HL-60/S4 treated with phorbol 12-myristate 13-acetate at 8.2 ng/mL for 4 days and 3 days (cell line): Measurements from ENCODE around the gene ZNF701.
"Not testable (repeated sequence)": the region's sequence is repeated elsewhere in the genome, so short reads cannot be mapped to it uniquely, and the experiment has no call there.

Experiments used
- in situ Hi-C: fragments of 300-500 bp; cut with MboI; formaldehyde crosslinking; loops from 2 replicates; pipeline ENCODE4 v1.15.0; 2022; ENCODE audit warnings: low sequenced_read_pairs

Gene ZNF701

DNA sequence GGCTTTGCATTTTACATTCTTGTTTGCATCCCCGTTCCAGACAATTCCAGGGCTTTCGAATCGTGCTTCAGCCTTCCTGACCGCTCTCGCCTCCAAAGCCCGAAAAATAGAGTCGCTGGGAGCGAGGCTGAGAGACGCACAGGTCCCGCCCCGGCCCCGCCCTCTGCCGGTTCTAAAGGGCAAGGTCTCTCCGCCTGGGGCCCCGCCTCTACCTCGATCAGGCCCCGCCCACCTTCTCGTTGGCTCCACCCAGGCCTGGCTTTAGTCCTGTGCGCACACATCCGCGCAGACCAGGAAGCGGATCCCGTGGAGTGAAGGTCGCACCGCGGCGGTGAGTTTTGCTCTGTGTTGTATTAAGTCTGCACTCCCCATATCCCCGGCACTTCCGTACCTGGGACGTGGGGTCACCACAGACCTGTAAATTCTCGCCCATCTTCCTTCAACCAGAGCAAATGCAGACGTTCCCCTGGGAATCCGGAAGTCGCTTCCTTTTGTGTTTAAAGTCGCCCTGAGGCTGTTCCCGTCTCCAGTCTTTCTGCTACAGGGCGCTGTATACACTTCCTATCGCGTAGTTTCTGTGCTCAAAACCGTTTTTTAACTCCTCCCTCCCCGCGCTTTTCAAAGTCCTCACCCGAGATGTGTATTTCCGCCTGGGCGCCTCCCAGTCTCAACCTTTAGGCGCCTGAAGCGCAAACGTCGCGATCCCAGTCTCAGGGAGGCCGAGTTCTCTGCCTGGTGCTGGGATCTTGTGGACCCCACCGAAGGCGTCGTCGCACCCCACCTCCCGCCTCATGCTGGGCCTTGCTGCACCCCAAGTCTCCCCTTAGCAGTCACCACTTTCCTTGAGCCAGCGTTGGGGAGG, at the start of gene ZNF701:
Gene ZNF701, plus strand, starts transcription at position 288 of the 862 bp plus-strand sequence. CDS start 3,861 bp downstream, outside the sequence.
- in situ Hi-C loops, result no loop called here

DNA sequence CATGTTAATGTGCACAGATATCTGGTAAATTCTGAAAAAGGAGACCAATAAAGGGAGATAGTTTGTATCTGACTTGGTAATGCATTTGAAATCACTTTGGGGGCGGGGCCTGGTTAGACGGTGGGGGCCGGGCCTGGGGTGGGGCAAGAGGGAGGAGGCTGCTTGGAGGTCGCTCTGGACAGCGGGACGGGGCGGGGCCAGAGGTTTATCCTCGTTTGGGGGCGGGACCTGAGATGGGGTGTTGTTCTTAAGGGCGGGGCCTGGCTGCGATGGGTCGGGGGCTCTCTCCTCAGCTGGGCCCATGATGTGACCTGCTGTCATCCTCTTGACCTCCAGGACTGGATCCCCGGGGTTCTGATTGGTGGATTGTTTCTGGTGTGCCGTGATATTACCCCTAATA, 47.5 kb upstream of the ZNF701 start:
- in situ Hi-C loops, result no loop called here

DNA sequence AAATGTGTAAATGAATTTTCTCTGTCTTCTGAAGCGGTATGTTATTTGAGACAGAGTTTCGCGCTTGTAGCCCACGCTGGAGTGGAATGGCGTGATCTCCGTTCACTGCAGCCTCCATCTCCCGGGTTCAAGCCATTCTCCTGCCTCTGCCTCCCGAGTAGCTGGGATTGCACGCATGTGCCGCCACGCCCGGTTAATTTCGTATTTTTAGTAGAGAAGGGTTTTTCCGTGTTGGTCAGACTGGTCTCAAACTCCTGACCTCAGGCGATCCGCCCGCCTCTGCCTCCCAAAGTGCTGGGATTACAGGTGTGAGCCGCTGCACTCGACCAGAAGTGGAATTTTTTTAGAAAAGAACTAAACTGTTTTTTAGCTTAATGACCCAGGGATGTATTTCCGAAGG, 46.0 kb upstream of the ZNF701 start:
- in situ Hi-C loops, result no loop called here

- in situ Hi-C loops, result no loop called here
These were observed 42.7 kb upstream of the ZNF701 start, which contains the start of gene ZNF808 for GRCh38 chr19:52527134-52527955. Gene ZNF808, plus strand, starts transcription at chr19:52527668. Its CDS starts 15,617 bp downstream, at chr19:52543285.

DNA sequence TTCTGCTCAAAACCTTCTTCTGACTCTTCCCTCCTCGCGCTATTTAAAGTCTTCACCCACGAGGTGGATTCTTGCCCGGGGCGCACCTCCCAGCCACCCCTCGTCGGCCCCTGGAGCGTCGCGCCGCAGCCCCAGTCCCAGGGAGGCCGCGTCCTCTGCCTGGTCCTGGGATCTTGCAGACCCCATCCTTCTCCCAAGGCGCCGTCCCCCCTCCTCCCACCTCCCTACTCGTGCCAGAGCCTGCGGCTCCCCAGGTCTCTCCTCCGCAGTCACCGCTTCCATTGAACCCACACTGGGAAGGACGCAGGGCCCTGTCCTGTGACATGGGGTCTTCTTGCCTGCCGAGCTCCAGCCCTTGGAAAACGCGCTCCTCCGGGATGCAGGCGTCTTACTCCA, 42.1 kb upstream of the ZNF701 start:
- in situ Hi-C loops, result no loop called here

GRCh38 chr19:52532480-52532879, 37.6 kb upstream of the ZNF701 start:
- in situ Hi-C loops, result no loop called here

DNA sequence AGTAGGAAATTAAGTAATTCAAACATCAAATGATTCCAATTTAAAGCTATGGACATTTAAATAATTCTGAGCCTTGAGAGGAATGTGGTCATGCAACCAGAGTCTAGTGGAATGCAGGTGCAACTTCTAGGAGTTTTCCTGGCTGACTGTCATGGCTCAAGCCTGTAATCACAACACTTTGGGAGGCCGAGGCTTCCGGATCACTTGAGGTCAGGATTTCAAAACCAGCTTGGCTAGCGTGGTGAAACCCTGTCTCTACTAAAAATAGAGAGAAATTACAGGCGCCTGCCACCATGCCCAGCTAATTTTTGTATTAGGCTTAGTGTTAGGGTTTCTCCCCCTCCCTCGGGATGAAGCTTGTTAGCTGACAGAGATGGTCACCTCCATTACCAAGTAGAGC, 36.2 kb upstream of the ZNF701 start:
- in situ Hi-C loops, result no loop called here

DNA sequence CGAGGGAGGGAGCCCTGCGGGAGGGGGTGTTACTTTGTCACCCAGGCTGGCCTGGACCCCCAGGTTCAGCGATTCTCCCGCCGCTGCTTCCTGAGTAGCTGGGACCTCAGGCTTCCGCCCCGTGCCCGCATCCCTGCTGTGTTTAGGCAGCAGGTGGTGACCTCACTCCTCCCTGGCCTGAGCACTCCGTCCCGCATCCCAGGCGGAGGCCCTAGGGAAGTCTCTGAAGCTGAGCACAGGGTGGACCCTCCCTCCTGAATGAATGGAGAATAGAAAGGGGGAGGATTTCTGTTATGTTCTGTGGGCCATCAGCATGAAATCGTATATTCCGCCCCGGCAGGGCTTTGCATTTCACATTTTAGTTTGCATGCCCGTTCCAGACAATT, 34.7 kb upstream of the ZNF701 start:
- in situ Hi-C loops, result not testable (repeated sequence)

DNA sequence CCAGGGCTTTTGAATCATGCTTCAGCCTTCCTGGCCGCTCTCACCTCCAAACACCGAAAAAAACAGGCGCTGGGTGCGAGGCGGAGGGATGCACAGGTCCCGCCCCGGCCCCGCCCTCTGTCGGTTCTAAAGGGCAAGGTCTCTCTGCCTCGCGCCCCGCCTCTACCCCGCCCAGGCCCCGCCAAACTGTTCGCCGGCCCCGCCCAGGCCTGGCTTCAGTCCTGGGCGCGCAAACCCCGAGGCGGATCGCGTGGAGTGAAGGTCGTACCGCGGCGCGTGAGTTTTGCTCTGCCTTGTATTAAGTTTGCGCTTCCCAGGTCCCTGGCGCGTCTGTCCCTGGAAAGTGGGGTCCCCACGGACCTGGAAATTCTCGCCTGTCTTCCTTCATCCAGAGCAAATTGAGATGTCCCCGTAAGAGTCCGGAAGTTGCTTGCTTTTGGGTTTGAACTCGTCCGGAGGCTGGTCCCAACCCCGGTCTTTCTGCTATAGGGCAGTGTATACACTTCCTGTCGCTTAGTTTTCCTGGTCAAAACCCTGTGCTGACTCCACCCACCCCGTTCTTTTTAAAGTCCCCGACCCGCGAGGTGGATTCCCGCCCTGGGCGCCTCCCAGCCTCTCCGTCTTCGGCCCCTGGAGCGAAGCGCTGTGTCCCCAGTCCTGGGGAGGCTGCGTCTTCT, 34.2 kb upstream of the ZNF701 start:
- in situ Hi-C loops, result no loop called here

DNA sequence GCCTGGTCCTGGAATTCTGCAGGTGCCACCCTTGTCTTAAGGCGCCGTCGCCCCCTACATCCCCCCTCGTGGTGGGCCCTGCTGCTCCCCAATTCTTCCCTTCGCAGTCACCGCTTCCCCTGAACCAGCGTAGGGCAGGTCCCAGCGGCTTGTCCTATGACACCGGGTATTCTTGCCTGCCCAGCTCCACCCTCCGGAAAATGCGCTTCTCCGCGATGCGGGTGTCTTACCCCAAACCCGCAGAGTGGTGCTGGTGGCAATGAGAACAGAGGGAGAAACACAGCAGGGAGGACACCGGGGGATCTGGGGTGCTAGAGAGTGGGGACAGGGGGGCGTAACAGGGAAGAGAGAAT, 33.7 kb upstream of the ZNF701 start:
- in situ Hi-C loops, result no loop called here

DNA sequence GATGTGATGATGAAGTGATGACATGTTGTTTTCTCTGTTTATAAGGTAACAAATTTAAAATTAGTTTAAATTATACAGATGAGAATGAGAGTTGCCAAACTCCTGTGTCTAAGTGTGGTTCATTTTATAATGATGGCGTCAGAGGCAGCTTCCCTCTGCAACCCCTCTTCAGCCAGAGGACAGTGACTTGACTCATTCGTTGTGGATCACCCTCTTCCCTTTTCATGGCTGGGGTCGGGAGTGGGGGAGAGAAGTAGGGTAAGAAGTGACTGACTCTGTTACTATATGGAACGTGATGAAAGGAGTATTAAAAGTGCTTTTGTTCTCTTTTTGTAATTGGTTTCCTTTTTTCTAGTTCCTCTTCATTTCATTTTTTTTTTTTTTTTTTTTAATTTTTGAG, 31.3 kb upstream of the ZNF701 start:
- in situ Hi-C loops, result not testable (repeated sequence)

DNA sequence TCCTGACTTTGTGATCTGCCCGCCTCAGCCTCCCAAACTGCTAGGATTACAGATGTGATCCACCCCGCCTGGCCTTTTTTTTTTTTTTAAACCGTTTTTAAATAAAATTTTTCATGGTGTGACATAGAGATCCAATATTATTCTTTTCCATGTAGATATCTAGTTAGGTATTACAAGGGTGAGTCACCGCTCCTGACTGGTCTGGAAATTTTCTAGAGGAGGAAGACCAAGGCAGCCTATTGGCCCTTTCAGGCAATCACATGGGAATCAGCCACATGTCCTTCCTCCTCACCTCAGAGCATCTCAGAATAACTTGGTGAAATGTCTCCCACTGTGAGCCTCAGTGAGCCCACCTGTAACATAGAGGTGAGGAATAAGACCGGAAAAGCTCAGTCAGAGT, 28.9 kb upstream of the ZNF701 start:
- in situ Hi-C loops, result not testable (repeated sequence)

DNA sequence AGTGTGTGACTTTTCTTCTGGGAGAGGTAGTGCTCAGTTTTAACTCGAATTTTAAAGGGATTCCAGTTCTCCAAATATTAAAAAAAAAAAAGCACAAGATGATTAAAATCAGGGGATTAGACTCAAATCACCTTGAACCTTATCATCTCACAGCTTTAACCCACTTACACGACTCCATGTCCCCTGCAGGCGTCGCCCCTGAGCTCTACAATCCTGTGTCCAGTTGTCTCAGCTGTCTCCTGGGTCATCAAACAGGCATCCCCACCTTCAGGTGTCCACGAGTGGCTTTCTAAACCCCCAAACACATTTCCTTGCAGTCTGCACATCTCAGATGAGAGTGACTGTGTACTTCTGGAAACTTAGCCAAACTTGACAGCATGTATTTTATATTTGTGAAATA, 28.5 kb upstream of the ZNF701 start:
- in situ Hi-C loops, result no loop called here

DNA sequence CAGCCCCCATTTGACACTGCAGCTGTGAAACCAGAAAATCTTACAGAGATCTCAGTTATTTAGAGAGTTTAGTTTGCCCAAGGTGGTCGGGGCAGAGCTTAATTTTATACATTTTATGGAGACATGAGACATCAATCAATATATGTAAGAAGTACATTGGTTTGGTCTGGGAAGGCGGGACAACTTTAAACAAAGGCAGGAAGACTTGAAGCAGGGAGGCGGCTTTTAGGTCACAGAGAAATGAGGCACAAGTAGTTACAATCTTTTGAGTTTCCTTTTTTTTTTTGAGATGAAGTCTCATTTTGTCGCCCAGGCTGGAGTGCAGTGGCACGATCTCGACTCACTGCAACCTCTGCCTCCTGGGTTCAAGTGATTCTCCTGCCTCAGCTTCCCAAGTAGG, 27.5 kb upstream of the ZNF701 start:
- in situ Hi-C loops, result not testable (repeated sequence)

GRCh38 chr19:52542984-52543664, 27.0 kb upstream of the ZNF701 start:
- in situ Hi-C loops, result no loop called here

GRCh38 chr19:52554216-52554971, 15.7 kb upstream of the ZNF701 start:
- in situ Hi-C loops, result no loop called here

GRCh38 chr19:52557231-52557995, 12.7 kb upstream of the ZNF701 start:
- in situ Hi-C loops, result no loop called here

DNA sequence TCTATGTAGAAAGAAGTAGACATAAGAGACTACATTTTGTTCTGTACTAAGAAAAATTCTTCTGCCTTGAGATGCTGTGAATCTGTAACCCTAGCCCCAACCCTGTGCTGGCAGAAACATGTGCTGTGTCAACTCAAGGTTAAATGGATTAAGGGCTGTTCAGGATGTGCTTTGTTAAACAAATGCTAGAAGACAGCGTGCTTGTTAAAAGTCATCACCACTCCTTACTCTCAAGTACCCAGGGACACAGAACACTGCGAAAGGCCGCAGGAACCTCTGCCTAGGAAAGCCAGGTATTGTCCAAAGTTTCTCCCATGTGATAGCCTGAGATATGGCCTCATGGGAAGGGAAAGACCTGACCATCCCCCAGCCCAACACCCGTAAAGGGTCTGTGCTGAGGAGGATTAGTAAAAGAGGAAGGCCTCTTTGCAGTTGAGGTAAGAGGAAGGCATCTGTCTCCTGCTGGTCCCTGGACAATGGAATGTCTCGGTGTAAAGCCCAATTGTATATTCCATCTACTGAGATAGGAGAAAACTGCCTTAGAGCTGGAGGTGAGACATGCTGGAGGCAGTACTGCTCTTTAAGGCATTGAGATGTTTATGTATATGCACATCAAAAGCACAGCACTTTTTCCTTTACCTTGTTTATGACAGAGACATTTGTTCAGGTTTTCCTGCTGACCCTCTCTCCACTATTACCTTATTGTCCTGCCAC, 11.2 kb upstream of the ZNF701 start:
- in situ Hi-C loops, result not testable (repeated sequence)

- in situ Hi-C loops, result not testable (repeated sequence)
These were observed 8.5 kb upstream of the ZNF701 start for GRCh38 chr19:52561611-52562010.
